ENCODE data around the gene PLA1A.

Gene PLA1A

GRCh38 chr3:119602676-119603075 lies 5.0 kb downstream of the PLA1A start:
- no peak overlapping the region for H3K9ac ChIP-seq (ENCODE audit: low read length in 5 of 5)
- H3K36me3 ChIP-seq (ENCODE audit: control insufficient read depth in 5 of 5, insufficient read depth in 5 of 5, low read length in 5 of 5) = no peaks in the 10 kb centered on the region
- no peak overlapping the region for H3K27ac ChIP-seq (ENCODE audit: low read depth, low read length)
- H3K4me1 ChIP-seq (ENCODE audit: control insufficient read depth in 5 of 5, insufficient read depth in 5 of 5, low read length in 5 of 5) = peaks cover 1 to 22% (median 8%) of the 10 kb centered on the region in 5 donors
- H3K9me3 ChIP-seq (ENCODE audit: control insufficient read depth in 5 of 5, low read length in 5 of 5) = no peaks in the 10 kb centered on the region
- H3K27me3 ChIP-seq (ENCODE audit: control insufficient read depth in 5 of 5, insufficient read depth in 4 of 5, low read length in 5 of 5) = no peaks in the 10 kb centered on the region
- no peak overlapping the region for H3K4me3 ChIP-seq (ENCODE audit: low read depth in 1 of 5, low read length in 5 of 5)

GRCh38 chr3:119604878-119605277 lies 7.2 kb downstream of the PLA1A start:
- H3K36me3 ChIP-seq (ENCODE audit: control insufficient read depth in 5 of 5, insufficient read depth in 5 of 5, low read length in 5 of 5) = no peaks in the 10 kb centered on the region
- H3K27ac ChIP-seq (ENCODE audit: low read depth, low read length) = no peak overlapping the region
- H3K4me1 ChIP-seq (ENCODE audit: control insufficient read depth in 5 of 5, insufficient read depth in 5 of 5, low read length in 5 of 5) = peaks cover 0 to 7% (median 0%) of the 10 kb centered on the region in 5 donors
- no peaks in the 10 kb centered on the region for H3K27me3 ChIP-seq (ENCODE audit: control insufficient read depth in 5 of 5, insufficient read depth in 4 of 5, low read length in 5 of 5)
- no peaks in the 10 kb centered on the region for H3K9me3 ChIP-seq (ENCODE audit: control insufficient read depth in 5 of 5, low read length in 5 of 5)
- H3K4me3 ChIP-seq (ENCODE audit: low read depth in 1 of 5, low read length in 5 of 5) = no peak overlapping the region
- no peak overlapping the region for H3K9ac ChIP-seq (ENCODE audit: low read length in 5 of 5)

GRCh38 chr3:119608405-119609000 lies 10.8 kb downstream of the PLA1A start:
- no peaks in the 10 kb centered on the region for H3K9me3 ChIP-seq (ENCODE audit: control insufficient read depth in 5 of 5, low read length in 5 of 5)
- H3K36me3 ChIP-seq (ENCODE audit: control insufficient read depth in 5 of 5, insufficient read depth in 5 of 5, low read length in 5 of 5) = no peaks in the 10 kb centered on the region
- H3K4me3 ChIP-seq (ENCODE audit: low read depth in 1 of 5, low read length in 5 of 5) = no peak overlapping the region
- no peak overlapping the region for H3K9ac ChIP-seq (ENCODE audit: low read length in 5 of 5)
- no peak overlapping the region for H3K27ac ChIP-seq (ENCODE audit: low read depth, low read length)
- H3K4me1 ChIP-seq (ENCODE audit: control insufficient read depth in 5 of 5, insufficient read depth in 5 of 5, low read length in 5 of 5) = no peaks in the 10 kb centered on the region
- H3K27me3 ChIP-seq (ENCODE audit: control insufficient read depth in 5 of 5, insufficient read depth in 4 of 5, low read length in 5 of 5) = no peaks in the 10 kb centered on the region

GRCh38 chr3:119609301-119609700 lies 11.6 kb downstream of the PLA1A start:
- no peak overlapping the region for H3K9ac ChIP-seq (ENCODE audit: low read length in 5 of 5)
- no peaks in the 10 kb centered on the region for H3K9me3 ChIP-seq (ENCODE audit: control insufficient read depth in 5 of 5, low read length in 5 of 5)
- no peaks in the 10 kb centered on the region for H3K4me1 ChIP-seq (ENCODE audit: control insufficient read depth in 5 of 5, insufficient read depth in 5 of 5, low read length in 5 of 5)
- no peaks in the 10 kb centered on the region for H3K36me3 ChIP-seq (ENCODE audit: control insufficient read depth in 5 of 5, insufficient read depth in 5 of 5, low read length in 5 of 5)
- H3K27ac ChIP-seq (ENCODE audit: low read depth, low read length) = no peak overlapping the region
- no peaks in the 10 kb centered on the region for H3K27me3 ChIP-seq (ENCODE audit: control insufficient read depth in 5 of 5, insufficient read depth in 4 of 5, low read length in 5 of 5)
- H3K4me3 ChIP-seq (ENCODE audit: low read depth in 1 of 5, low read length in 5 of 5) = no peak overlapping the region

- H3K27me3 ChIP-seq (ENCODE audit: control insufficient read depth in 5 of 5, insufficient read depth in 4 of 5, low read length in 5 of 5) = no peaks in the 10 kb centered on the region
- no peaks in the 10 kb centered on the region for H3K9me3 ChIP-seq (ENCODE audit: control insufficient read depth in 5 of 5, low read length in 5 of 5)
- H3K4me3 ChIP-seq (ENCODE audit: low read depth in 1 of 5, low read length in 5 of 5) = no peak overlapping the region
- no peak overlapping the region for H3K27ac ChIP-seq (ENCODE audit: low read depth, low read length)
- no peaks in the 10 kb centered on the region for H3K4me1 ChIP-seq (ENCODE audit: control insufficient read depth in 5 of 5, insufficient read depth in 5 of 5, low read length in 5 of 5)
- H3K9ac ChIP-seq (ENCODE audit: low read length in 5 of 5) = no peak overlapping the region
- no peaks in the 10 kb centered on the region for H3K36me3 ChIP-seq (ENCODE audit: control insufficient read depth in 5 of 5, insufficient read depth in 5 of 5, low read length in 5 of 5)
These were observed 14.0 kb downstream of the PLA1A start for GRCh38 chr3:119611664-119612063.

GRCh38 chr3:119613201-119613600 lies 15.5 kb downstream of the PLA1A start:
- no peaks in the 10 kb centered on the region for H3K36me3 ChIP-seq (ENCODE audit: control insufficient read depth in 5 of 5, insufficient read depth in 5 of 5, low read length in 5 of 5)
- H3K9ac ChIP-seq (ENCODE audit: low read length in 5 of 5) = no peak overlapping the region
- H3K4me1 ChIP-seq (ENCODE audit: control insufficient read depth in 5 of 5, insufficient read depth in 5 of 5, low read length in 5 of 5) = no peaks in the 10 kb centered on the region
- H3K9me3 ChIP-seq (ENCODE audit: control insufficient read depth in 5 of 5, low read length in 5 of 5) = no peaks in the 10 kb centered on the region
- H3K4me3 ChIP-seq (ENCODE audit: low read depth in 1 of 5, low read length in 5 of 5) = no peak overlapping the region
- H3K27me3 ChIP-seq (ENCODE audit: control insufficient read depth in 5 of 5, insufficient read depth in 4 of 5, low read length in 5 of 5) = no peaks in the 10 kb centered on the region
- no peak overlapping the region for H3K27ac ChIP-seq (ENCODE audit: low read depth, low read length)

GRCh38 chr3:119613872-119614271 lies 16.2 kb downstream of the PLA1A start:
- Histone ChIP-seq H3K27ac (ENCODE audit: low read depth, low read length) (no peak overlapping the region), H3K36me3 (ENCODE audit: control insufficient read depth in 5 of 5, insufficient read depth in 5 of 5, low read length in 5 of 5) (no peaks in the 10 kb centered on the region), H3K9me3 (ENCODE audit: control insufficient read depth in 5 of 5, low read length in 5 of 5) (no peaks in the 10 kb centered on the region), H3K4me1 (ENCODE audit: control insufficient read depth in 5 of 5, insufficient read depth in 5 of 5, low read length in 5 of 5) (peaks cover 0 to 1% (median 0%) of the 10 kb centered on the region in 5 donors), H3K4me3 (ENCODE audit: low read depth in 1 of 5, low read length in 5 of 5) (no peak overlapping the region), H3K27me3 (ENCODE audit: control insufficient read depth in 5 of 5, insufficient read depth in 4 of 5, low read length in 5 of 5) (no peaks in the 10 kb centered on the region), H3K9ac (ENCODE audit: low read length in 5 of 5) (no peak overlapping the region)

- Histone ChIP-seq H3K4me1 (ENCODE audit: control insufficient read depth in 5 of 5, insufficient read depth in 5 of 5, low read length in 5 of 5) (peaks cover 0 to 7% (median 0%) of the 10 kb centered on the region in 5 donors), H3K9me3 (ENCODE audit: control insufficient read depth in 5 of 5, low read length in 5 of 5) (no peaks in the 10 kb centered on the region), H3K27ac (ENCODE audit: low read depth, low read length) (no peak overlapping the region), H3K36me3 (ENCODE audit: control insufficient read depth in 5 of 5, insufficient read depth in 5 of 5, low read length in 5 of 5) (no peaks in the 10 kb centered on the region), H3K4me3 (ENCODE audit: low read depth in 1 of 5, low read length in 5 of 5) (no peak overlapping the region), H3K9ac (ENCODE audit: low read length in 5 of 5) (no peak overlapping the region), H3K27me3 (ENCODE audit: control insufficient read depth in 5 of 5, insufficient read depth in 4 of 5, low read length in 5 of 5) (no peaks in the 10 kb centered on the region)
These were observed 18.4 kb downstream of the PLA1A start for GRCh38 chr3:119616056-119616455.

GRCh38 chr3:119619094-119619493 lies 21.4 kb downstream of the PLA1A start:
- peak overlapping the region in 1 of 5 donors; percentile 37 for H3K4me3 ChIP-seq (ENCODE audit: low read depth in 1 of 5, low read length in 5 of 5)
- H3K9me3 ChIP-seq (ENCODE audit: control insufficient read depth in 5 of 5, low read length in 5 of 5) = no peaks in the 10 kb centered on the region
- no peaks in the 10 kb centered on the region for H3K36me3 ChIP-seq (ENCODE audit: control insufficient read depth in 5 of 5, insufficient read depth in 5 of 5, low read length in 5 of 5)
- no peaks in the 10 kb centered on the region for H3K27me3 ChIP-seq (ENCODE audit: control insufficient read depth in 5 of 5, insufficient read depth in 4 of 5, low read length in 5 of 5)
- H3K27ac ChIP-seq (ENCODE audit: low read depth, low read length) = no peak overlapping the region
- peaks cover 0 to 7% (median 0%) of the 10 kb centered on the region in 5 donors for H3K4me1 ChIP-seq (ENCODE audit: control insufficient read depth in 5 of 5, insufficient read depth in 5 of 5, low read length in 5 of 5)
- H3K9ac ChIP-seq (ENCODE audit: low read length in 5 of 5) = no peak overlapping the region

GRCh38 chr3:119620899-119621298 lies 23.2 kb downstream of the PLA1A start:
- Histone ChIP-seq H3K27ac (ENCODE audit: low read depth, low read length) (no peak overlapping the region), H3K27me3 (ENCODE audit: control insufficient read depth in 5 of 5, insufficient read depth in 4 of 5, low read length in 5 of 5) (no peaks in the 10 kb centered on the region), H3K9me3 (ENCODE audit: control insufficient read depth in 5 of 5, low read length in 5 of 5) (no peaks in the 10 kb centered on the region), H3K4me3 (ENCODE audit: low read depth in 1 of 5, low read length in 5 of 5) (no peak overlapping the region), H3K4me1 (ENCODE audit: control insufficient read depth in 5 of 5, insufficient read depth in 5 of 5, low read length in 5 of 5) (peaks cover 0 to 14% (median 0%) of the 10 kb centered on the region in 5 donors), H3K9ac (ENCODE audit: low read length in 5 of 5) (no peak overlapping the region), H3K36me3 (ENCODE audit: control insufficient read depth in 5 of 5, insufficient read depth in 5 of 5, low read length in 5 of 5) (no peaks in the 10 kb centered on the region)
